K562 (cell line): ENCODE results near the gene ACADVL. TPM values are rescaled to one million over a fixed set of nuclear protein-coding genes. Genes with fewer than 3 reads are reported as not detected.

Experiments used
- HCFC1 ChIP-seq: IDR thresholded peaks from 2 replicates; pipeline ENCODE4 v1.6.1; 2012; ENCODE audit warnings: low read depth, low read length, improper control_type of control experiment
- JUN ChIP-seq, 2 experiments: sonication (generic) in 1 of 2; formaldehyde crosslinking in 1 of 2; IDR thresholded peaks; 2 replicates each; pipeline versions ENCODE4 v1.6.1 to v1.8.0; 2012 to 2022; ENCODE audit warnings: borderline replicate concordance in 2 of 2, mild to moderate bottlenecking in 2 of 2, improper control_type of control experiment in 1 of 2, low read depth in 1 of 2, low read length in 1 of 2, missing genetic modification reagents in 1 of 2
- ZNF184 ChIP-seq: sonication (generic); formaldehyde crosslinking; IDR thresholded peaks from 2 replicates; pipeline ENCODE4 v1.5.0; 2020; ENCODE audit warnings: missing genetic modification reagents
- polyA plus RNA-seq, 8 experiments: library from polyadenylated mRNA; depleted of rRNA in 4 of 8; stranded (reverse) in 5 of 8; unstranded in 3 of 8; fragments of >200 nt; fragmentation: Nextera tagmentation in 2 of 8; fragmentation: Illumina TruSeq in 1 of 8; extraction: Ambion mirVana in 2 of 8; extraction: Trizol in 1 of 8; gene quantifications; 2 replicates each; pipeline versions ENCODE4 v1.2.1 to v1.2.3, GENCODE V29; 2011 to 2014; ENCODE audit warnings: inconsistent platforms in 1 of 8, missing spikeins in 1 of 8
- total RNA-seq, 7 experiments: library from RNA; depleted of rRNA in 6 of 7; stranded (reverse); fragments of >200 nt in 6 of 7; fragmentation: Illumina TruSeq in 2 of 7; extraction: Trizol in 2 of 7; gene quantifications; 2 replicates each; pipeline versions ENCODE4 v1.2.1 to v1.2.3, GENCODE V29; 2011 to 2021; ENCODE audit warnings: low replicate concordance in 1 of 7
- TF ChIP-seq, protein P1 (sequence below): sonication (generic); formaldehyde crosslinking; IDR thresholded peaks from 2 replicates; pipeline ENCODE4 v1.8.0; 2022; ENCODE audit warnings: mild to moderate bottlenecking, missing genetic modification reagents

ACADVL gene
- total and polyA plus RNA-seq, 9 of the 15 experiments (the other 6 are each of a cell fraction or from before 2014, with no cell fraction given) = 25.5 to 449 (median 214) TPM

DNA sequence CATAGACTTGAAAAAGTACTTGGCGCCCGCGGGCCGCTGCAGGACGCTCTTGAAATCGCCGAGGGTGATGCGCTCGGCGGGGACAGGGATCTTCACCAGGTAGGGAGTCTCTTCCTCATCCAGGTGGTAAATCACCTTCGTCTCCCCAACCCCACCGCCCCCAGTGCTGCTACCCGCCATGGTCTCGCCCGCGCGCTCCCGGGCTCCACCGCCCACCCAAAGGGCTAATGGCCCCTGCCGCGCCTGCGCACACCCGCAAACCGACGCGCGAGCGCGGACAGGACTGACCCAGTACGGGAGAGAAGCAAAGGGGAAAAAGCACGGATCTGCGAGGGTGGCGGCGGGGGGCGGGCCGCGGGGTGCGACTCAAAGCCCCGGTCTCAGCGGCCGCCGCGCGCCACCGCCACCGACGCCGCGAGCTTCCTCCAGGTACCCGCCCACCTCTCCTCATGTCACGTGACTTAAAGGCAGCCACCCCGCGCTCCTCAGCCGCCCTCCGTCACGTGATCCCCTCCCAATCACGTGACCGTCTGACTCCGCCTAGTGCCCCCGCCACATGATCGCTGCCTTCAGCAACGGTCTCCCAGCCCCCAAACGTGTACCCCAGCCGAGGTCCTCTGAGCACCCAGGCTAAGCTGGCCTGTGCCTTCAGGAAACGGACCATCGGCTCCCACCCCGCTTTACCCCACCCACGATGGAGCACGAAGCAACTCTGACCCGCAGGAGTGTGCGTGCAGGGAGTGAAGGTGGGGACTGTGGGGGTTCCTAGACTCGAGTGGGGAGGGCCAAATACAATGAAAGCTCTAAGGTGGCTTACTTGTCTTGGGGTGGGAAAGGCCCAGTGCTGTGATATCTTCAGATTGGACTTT lies 14.6 kb downstream of the ACADVL start, which contains the start of gene DVL2 (continued):
- TF ChIP-seq JUN (IDR thresholded peaks at IDR 0.05; ENCODE audit: borderline replicate concordance, low read depth, low read length) (no peak), JUN (CRISPR knock-in tag; IDR thresholded peaks at IDR 0.05; ENCODE audit: borderline replicate concordance) (0 out of 2 replicates have a peak, but pooled peaks have one; percentile 58), HCFC1 (peak; percentile 64), ZNF184 (CRISPR knock-in tag) (no peak)
- TF ChIP-seq, protein P1, sequence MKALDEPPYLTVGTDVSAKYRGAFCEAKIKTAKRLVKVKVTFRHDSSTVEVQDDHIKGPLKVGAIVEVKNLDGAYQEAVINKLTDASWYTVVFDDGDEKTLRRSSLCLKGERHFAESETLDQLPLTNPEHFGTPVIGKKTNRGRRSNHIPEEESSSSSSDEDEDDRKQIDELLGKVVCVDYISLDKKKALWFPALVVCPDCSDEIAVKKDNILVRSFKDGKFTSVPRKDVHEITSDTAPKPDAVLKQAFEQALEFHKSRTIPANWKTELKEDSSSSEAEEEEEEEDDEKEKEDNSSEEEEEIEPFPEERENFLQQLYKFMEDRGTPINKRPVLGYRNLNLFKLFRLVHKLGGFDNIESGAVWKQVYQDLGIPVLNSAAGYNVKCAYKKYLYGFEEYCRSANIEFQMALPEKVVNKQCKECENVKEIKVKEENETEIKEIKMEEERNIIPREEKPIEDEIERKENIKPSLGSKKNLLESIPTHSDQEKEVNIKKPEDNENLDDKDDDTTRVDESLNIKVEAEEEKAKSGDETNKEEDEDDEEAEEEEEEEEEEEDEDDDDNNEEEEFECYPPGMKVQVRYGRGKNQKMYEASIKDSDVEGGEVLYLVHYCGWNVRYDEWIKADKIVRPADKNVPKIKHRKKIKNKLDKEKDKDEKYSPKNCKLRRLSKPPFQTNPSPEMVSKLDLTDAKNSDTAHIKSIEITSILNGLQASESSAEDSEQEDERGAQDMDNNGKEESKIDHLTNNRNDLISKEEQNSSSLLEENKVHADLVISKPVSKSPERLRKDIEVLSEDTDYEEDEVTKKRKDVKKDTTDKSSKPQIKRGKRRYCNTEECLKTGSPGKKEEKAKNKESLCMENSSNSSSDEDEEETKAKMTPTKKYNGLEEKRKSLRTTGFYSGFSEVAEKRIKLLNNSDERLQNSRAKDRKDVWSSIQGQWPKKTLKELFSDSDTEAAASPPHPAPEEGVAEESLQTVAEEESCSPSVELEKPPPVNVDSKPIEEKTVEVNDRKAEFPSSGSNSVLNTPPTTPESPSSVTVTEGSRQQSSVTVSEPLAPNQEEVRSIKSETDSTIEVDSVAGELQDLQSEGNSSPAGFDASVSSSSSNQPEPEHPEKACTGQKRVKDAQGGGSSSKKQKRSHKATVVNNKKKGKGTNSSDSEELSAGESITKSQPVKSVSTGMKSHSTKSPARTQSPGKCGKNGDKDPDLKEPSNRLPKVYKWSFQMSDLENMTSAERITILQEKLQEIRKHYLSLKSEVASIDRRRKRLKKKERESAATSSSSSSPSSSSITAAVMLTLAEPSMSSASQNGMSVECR (CRISPR knock-in tag) = peak; percentile 89
- TF ChIP-seq, all 486 proteins: peak for 157
